Measurements from ENCODE around the gene ARHGAP29. TPM values are rescaled to one million over a fixed set of nuclear protein-coding genes. Genes with fewer than 3 reads are reported as not detected.

The ARHGAP29 gene
- total RNA-seq, 3 donors from 2014 or later (not counting 1 experiment from before 2014, with no cell fraction given) = 0.07 TPM; not detected in 2

DNA sequence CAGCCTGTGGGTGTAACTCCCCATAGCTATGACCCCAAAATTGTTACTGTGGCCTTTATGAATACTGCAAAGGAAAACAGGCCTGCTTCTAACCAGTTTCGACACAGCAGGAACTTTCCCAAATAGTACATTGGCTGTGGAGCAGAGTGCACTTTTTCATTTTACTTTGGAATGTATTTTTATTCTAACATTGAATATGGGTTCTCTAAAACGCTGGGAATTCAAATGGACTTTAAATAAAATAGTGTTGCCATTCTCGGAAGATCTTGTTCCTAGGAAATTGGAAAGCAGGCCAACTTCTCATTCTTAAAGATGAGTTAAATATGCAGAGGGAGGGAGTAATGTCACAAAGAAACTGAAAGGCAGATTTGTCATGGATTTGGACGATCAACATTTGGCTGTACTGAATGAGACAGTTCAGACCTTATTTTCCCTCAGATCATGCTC lies 39.6 kb upstream of the ARHGAP29 start:
- no peaks in the 10 kb centered on the region for H3K27me3 ChIP-seq (ENCODE audit: control insufficient read depth, insufficient read depth, low read length)
- intact Hi-C loops (cut with micrococcal nuclease) = no loop called here
- Mint-ChIP-seq H3K36me3 (no peaks in the 10 kb centered on the region), H3K9me3 (no peaks in the 10 kb centered on the region), H3K4me1 (no peaks in the 10 kb centered on the region), H3K27me3 (ENCODE audit: low read depth in 2 of 2) (peaks cover 10 to 61% of the 10 kb centered on the region in 2 donors), H3K4me3 (no peak overlapping the region), H3K27ac (no peak overlapping the region)
- no peaks in the 10 kb centered on the region for H3K9me3 ChIP-seq (ENCODE audit: control insufficient read depth, insufficient read depth, low read length)
- ATAC-seq (no peak), DNase-seq (no peak)
- TF ChIP-seq, protein P1, sequence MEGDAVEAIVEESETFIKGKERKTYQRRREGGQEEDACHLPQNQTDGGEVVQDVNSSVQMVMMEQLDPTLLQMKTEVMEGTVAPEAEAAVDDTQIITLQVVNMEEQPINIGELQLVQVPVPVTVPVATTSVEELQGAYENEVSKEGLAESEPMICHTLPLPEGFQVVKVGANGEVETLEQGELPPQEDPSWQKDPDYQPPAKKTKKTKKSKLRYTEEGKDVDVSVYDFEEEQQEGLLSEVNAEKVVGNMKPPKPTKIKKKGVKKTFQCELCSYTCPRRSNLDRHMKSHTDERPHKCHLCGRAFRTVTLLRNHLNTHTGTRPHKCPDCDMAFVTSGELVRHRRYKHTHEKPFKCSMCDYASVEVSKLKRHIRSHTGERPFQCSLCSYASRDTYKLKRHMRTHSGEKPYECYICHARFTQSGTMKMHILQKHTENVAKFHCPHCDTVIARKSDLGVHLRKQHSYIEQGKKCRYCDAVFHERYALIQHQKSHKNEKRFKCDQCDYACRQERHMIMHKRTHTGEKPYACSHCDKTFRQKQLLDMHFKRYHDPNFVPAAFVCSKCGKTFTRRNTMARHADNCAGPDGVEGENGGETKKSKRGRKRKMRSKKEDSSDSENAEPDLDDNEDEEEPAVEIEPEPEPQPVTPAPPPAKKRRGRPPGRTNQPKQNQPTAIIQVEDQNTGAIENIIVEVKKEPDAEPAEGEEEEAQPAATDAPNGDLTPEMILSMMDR (IDR thresholded peaks at IDR 0.05) = no peak
- H3K36me3 ChIP-seq (ENCODE audit: control insufficient read depth, insufficient read depth, low read length) = no peaks in the 10 kb centered on the region
- no peaks in the 10 kb centered on the region for H3K4me1 ChIP-seq (ENCODE audit: control insufficient read depth, insufficient read depth, low read length)
- WGBS (ENCODE audit: insufficient coverage) = 81% methylated on average over 3 of the region's 4 CpGs
- H3K27ac ChIP-seq (ENCODE audit: low read length) = no peak overlapping the region
- no peak overlapping the region for H3K4me3 ChIP-seq (ENCODE audit: low read length)

GRCh38 chr1:94275083-94275482 lies 37.7 kb upstream of the ARHGAP29 start:
- Mint-ChIP-seq H3K36me3 (no peaks in the 10 kb centered on the region), H3K4me1 (no peaks in the 10 kb centered on the region), H3K4me3 (no peak overlapping the region), H3K27ac (no peak overlapping the region), H3K27me3 (ENCODE audit: low read depth in 2 of 2) (peaks cover 10 to 50% of the 10 kb centered on the region in 2 donors), H3K9me3 (no peaks in the 10 kb centered on the region)
- H3K9me3 ChIP-seq (ENCODE audit: control insufficient read depth, insufficient read depth, low read length) = no peaks in the 10 kb centered on the region
- H3K4me1 ChIP-seq (ENCODE audit: control insufficient read depth, insufficient read depth, low read length) = no peaks in the 10 kb centered on the region
- DNase-seq = no peak
- H3K4me3 ChIP-seq (ENCODE audit: low read length) = no peak overlapping the region
- ATAC-seq = no peak
- no peaks in the 10 kb centered on the region for H3K27me3 ChIP-seq (ENCODE audit: control insufficient read depth, insufficient read depth, low read length)
- 90% methylated on average over 1 of the region's 2 CpGs for WGBS (ENCODE audit: insufficient coverage)
- no peak overlapping the region for H3K27ac ChIP-seq (ENCODE audit: low read length)
- TF ChIP-seq, protein P1 (IDR thresholded peaks at IDR 0.05) = no peak
- no peaks in the 10 kb centered on the region for H3K36me3 ChIP-seq (ENCODE audit: control insufficient read depth, insufficient read depth, low read length)
- intact Hi-C loops (cut with micrococcal nuclease) = no loop called here

- Histone ChIP-seq H3K36me3 (ENCODE audit: control insufficient read depth, insufficient read depth, low read length) (no peaks in the 10 kb centered on the region), H3K27me3 (ENCODE audit: control insufficient read depth, insufficient read depth, low read length) (no peaks in the 10 kb centered on the region), H3K4me1 (ENCODE audit: control insufficient read depth, insufficient read depth, low read length) (no peaks in the 10 kb centered on the region), H3K4me3 (ENCODE audit: low read length) (no peak overlapping the region), H3K27ac (ENCODE audit: low read length) (no peak overlapping the region), H3K9me3 (ENCODE audit: control insufficient read depth, insufficient read depth, low read length) (no peaks in the 10 kb centered on the region)
- TF ChIP-seq, protein P1 (IDR thresholded peaks at IDR 0.05) = no peak
- ATAC-seq (no peak), DNase-seq (no peak)
- Mint-ChIP-seq H3K27ac (no peak overlapping the region), H3K9me3 (no peaks in the 10 kb centered on the region), H3K36me3 (no peaks in the 10 kb centered on the region), H3K4me3 (no peak overlapping the region), H3K4me1 (no peaks in the 10 kb centered on the region), H3K27me3 (ENCODE audit: low read depth in 2 of 2) (peaks cover 10 to 45% of the 10 kb centered on the region in 2 donors)
- intact Hi-C loops (cut with micrococcal nuclease) = no loop called here
- 76% methylated on average over 2 of the region's 2 CpGs for WGBS (ENCODE audit: insufficient coverage)
These were observed 37.2 kb upstream of the ARHGAP29 start for GRCh38 chr1:94274561-94274960.

GRCh38 chr1:94273111-94273510 lies 35.7 kb upstream of the ARHGAP29 start:
- peaks cover 10 to 46% of the 10 kb centered on the region in 2 donors for H3K27me3 Mint-ChIP-seq (ENCODE audit: low read depth in 2 of 2)
- H3K9me3 ChIP-seq (ENCODE audit: control insufficient read depth, insufficient read depth, low read length) = no peaks in the 10 kb centered on the region
- H3K36me3 ChIP-seq (ENCODE audit: control insufficient read depth, insufficient read depth, low read length) = no peaks in the 10 kb centered on the region
- H3K4me3 ChIP-seq (ENCODE audit: low read length) = no peak overlapping the region
- DNase-seq = no peak
- intact Hi-C loops (cut with micrococcal nuclease) = no loop called here
- H3K4me1 Mint-ChIP-seq = no peaks in the 10 kb centered on the region
- H3K9me3 Mint-ChIP-seq = no peaks in the 10 kb centered on the region
- ATAC-seq = no peak
- no peak overlapping the region for H3K27ac ChIP-seq (ENCODE audit: low read length)
- H3K4me3 Mint-ChIP-seq = no peak overlapping the region
- H3K36me3 Mint-ChIP-seq = no peaks in the 10 kb centered on the region
- TF ChIP-seq, protein P1 (IDR thresholded peaks at IDR 0.05) = no peak
- H3K27ac Mint-ChIP-seq = no peak overlapping the region
- WGBS (ENCODE audit: insufficient coverage) = 83% methylated on average over 4 of the region's 4 CpGs
- H3K27me3 ChIP-seq (ENCODE audit: control insufficient read depth, insufficient read depth, low read length) = no peaks in the 10 kb centered on the region
- no peaks in the 10 kb centered on the region for H3K4me1 ChIP-seq (ENCODE audit: control insufficient read depth, insufficient read depth, low read length)

Data from natural killer cell (primary cell).